Measurements from ENCODE around the gene NASP. TPM values are rescaled to one million over a fixed set of nuclear protein-coding genes. Genes with fewer than 3 reads are reported as not detected.

NASP gene
- 100 to 1,000 TPM; 238 to 442 (median 326) TPM for polyA plus RNA-seq (ENCODE audit: insufficient read length in 4 of 4)

- peak; percentile 86 to 98 (median 90) for DNase-seq (ENCODE audit: low read depth in 4 of 4, low spot score in 2 of 4)
Measured at GRCh38 chr1:45583666-45584350, at the start of gene NASP. NASP (plus strand) TSS chr1:45584041; CDS start chr1:45584147, 106 bp downstream.

GRCh38 chr1:45535988-45536766 is 47.7 kb upstream of the NASP start:
- DNase-seq (ENCODE audit: low read depth in 4 of 4, low spot score in 2 of 4), result no peak

DNA sequence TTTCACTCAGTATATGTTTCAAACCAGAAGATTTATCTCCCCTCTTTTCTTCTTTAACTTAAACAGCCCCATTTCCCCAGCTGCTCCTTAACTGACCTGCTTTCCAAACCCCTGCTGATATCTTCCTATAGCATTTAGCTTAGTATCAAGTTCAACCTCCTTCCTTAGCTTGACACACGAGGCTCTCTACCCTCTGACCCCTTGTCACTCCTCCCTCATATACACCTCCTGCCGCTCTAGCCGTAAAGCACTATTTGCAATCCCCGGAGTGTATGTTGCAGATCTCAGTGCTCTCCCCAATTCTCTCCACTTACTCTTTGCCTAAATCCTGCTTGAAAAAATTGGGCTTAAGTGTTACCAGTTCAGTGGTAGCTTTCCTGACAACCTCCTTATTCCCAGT is 47.0 kb upstream of the NASP start:
- DNase-seq (ENCODE audit: low read depth in 4 of 4, low spot score in 2 of 4), result no peak

- no peak for DNase-seq (ENCODE audit: low read depth in 4 of 4, low spot score in 2 of 4)
Measured at GRCh38 chr1:45541193-45541592, 42.6 kb upstream of the NASP start.

DNA sequence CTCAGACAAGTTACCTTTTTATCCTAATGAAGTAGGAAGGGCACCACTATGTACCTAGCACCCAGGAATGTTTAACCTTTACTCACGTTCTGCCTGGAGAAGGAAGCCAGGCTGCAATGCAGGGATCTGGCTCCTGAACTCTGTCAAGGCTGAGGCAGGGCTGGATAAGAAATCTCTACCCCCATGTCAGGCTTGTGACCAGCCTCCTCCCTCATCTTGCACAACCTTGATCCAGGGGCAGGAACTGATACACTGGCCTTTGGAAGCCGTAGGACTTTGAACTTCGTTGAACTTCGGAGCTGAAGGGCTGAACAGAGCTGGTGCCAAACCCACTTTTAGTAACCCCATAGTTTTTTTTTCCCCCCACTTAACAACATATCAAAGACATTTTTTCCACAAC is 41.2 kb upstream of the NASP start:
- DNase-seq (ENCODE audit: low read depth in 4 of 4, low spot score in 2 of 4), result no peak

- no peak for DNase-seq (ENCODE audit: low read depth in 4 of 4, low spot score in 2 of 4)
Measured at GRCh38 chr1:45543581-45544417, 40.0 kb upstream of the NASP start.

DNA sequence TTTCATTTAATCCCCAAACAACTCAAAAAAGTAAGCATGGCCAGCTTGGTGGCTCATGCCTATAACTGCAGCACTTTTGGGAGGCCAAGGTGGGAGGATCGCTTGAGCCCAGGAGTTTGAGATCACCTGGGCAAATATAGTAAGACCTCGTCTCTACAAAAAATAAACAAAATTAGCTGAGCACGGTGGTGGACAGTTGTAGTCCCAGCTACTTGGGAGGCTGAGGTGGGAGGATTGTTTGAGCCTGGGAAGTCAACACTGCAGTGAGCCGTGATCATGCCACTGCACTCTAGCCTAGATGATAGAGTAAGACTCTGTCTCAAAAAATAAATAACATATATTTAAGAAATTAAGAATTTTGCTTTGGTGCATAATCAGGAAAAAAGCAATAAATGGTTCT is 39.3 kb upstream of the NASP start:
- no peak for DNase-seq (ENCODE audit: low read depth in 4 of 4, low spot score in 2 of 4)

DNA sequence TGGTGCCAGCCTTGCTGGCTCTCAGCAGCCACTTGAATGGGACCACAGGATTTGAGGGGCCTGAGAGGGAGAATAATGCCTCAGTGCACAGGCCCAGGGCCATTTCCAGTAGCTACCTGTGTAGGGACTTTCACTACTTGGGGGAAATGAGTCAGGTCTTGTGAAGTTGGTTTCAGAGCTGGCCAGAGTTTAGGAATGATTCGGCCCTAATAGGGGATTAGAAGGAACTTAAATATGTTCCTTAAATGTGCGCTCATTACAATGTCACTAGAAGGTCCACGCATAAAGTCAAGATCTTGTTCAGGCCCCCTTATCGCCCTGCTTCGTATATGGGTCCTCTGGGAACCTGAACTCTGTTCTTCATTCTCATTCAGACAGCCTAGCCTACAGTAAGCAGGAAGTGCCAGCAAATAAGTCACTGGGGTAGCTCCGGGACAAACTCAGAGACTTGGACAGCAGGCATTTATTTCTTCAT is 38.8 kb upstream of the NASP start:
- no peak for DNase-seq (ENCODE audit: low read depth in 4 of 4, low spot score in 2 of 4)

- DNase-seq (ENCODE audit: low read depth in 4 of 4, low spot score in 2 of 4), result no peak
Measured at GRCh38 chr1:45545553-45546310, 38.1 kb upstream of the NASP start.

DNA sequence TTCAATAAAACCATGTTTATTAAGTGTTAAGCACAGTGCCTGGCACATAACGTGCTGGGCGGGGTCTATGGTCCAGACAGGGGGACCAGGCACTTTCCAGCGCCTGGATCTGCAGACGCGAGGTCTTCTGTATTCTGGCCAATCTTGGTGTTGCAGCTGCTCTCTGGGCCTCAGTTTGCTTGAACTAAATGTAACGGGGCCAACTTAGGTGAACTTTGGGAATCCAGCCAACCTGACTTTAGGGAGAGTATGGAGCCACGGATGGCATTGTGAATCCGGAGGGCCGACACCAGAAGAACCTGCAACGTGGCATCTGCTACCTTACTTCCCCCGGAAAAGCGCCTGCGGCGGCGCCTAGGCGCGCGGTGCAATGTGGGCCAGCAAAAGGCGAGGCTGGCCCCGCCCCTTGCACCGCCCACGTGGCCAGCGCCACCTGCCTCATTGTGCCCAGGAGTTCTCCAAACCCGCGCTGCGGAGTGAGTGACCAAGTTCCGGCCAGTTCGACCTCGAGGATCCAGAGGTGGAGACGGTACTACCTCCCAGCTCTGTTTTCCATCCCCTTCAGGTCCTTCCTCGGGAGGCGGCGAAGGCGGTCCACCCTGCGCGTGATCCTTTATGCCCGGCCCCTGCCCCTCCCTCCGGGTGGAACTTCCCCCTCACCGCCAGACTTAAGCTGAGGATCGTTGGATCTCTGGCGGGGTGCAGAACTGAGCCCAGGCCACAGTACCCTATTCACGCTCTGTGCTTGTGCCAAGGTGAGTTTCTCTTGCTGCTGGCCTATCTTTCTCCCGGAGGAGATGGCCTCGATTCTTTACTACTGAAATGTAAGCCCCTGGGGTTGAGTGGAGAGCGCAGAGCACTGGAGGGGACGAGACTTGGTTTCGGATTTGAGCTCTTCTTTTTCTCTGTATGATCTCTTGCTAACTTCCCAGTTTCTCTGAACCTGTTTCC is 33.2 kb upstream of the NASP start, which contains the start of gene AKR1A1:
Gene AKR1A1 (plus strand): TSS at position 426 of the 951 bp plus-strand sequence. CDS start 10,969 bp downstream, outside the sequence.
- DNase-seq (ENCODE audit: low read depth in 4 of 4, low spot score in 2 of 4), result peak; percentile 80 to 90 (median 88)

GRCh38 chr1:45551684-45552083 is 32.2 kb upstream of the NASP start:
- no peak for DNase-seq (ENCODE audit: low read depth in 4 of 4, low spot score in 2 of 4)

DNA sequence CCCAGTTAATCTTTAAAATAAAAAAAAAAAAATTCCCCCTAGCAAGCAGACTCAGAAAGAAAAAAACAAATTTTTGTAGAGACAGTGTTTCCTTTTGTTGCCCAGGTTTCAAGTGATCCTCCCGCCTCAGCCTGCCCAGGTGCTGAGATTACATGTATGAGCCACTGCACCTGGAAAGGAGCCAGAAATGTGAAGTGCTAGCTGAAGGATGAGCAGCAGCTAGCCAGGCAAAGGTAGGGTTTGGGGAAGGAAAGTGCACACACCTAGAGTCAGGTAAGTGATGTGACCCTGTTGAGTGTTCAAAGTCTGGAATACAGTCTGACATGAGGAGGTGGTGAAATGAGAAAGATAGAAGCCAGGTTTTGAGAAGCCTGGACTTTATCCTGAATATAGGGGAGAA is 31.5 kb upstream of the NASP start:
- no peak for DNase-seq (ENCODE audit: low read depth in 4 of 4, low spot score in 2 of 4)

GRCh38 chr1:45554198-45554597 is 29.6 kb upstream of the NASP start:
- DNase-seq (ENCODE audit: low read depth in 4 of 4, low spot score in 2 of 4), result no peak

- DNase-seq (ENCODE audit: low read depth in 4 of 4, low spot score in 2 of 4), result no peak
Measured at GRCh38 chr1:45557422-45557944, 26.4 kb upstream of the NASP start.

DNA sequence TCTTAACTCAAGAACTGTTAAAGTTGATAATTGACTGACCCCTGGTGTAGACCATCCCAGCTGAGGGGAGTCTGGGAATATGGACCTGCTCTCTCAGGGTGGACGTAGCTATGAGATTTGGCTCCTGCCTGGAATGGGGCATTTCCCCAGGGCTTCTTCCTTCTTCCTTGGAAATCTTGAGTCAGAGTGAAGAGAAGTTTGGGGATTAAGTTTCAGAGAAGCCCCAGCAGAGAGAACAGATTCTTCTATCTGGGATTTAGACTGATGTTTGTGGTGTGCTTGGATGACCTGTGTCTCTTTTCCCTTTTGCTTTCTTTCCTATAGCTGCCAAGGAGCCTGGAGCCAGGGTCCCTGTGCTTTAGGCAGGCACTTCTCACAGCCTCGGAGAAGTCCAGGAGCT is 20.0 kb upstream of the NASP start:
- DNase-seq (ENCODE audit: low read depth in 4 of 4, low spot score in 2 of 4), result no peak

GRCh38 chr1:45566722-45567121 is 17.1 kb upstream of the NASP start:
- no peak for DNase-seq (ENCODE audit: low read depth in 4 of 4, low spot score in 2 of 4)

- no peak for DNase-seq (ENCODE audit: low read depth in 4 of 4, low spot score in 2 of 4)
Measured at GRCh38 chr1:45567911-45568310, 15.9 kb upstream of the NASP start.

DNA sequence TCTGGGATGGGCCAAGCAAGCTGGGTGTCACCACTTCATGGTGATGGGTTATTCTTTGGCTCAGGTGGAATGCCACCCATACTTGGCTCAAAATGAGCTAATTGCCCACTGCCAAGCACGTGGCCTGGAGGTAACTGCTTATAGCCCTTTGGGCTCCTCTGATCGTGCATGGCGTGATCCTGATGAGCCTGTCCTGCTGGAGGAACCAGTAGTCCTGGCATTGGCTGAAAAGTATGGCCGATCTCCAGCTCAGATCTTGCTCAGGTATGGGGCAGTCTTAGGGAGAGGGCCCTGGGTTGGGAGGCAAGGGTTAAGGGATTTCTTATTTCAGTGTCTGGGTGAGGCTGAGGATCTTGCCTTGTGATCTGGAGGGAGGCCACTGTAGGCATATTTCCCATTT is 15.4 kb upstream of the NASP start:
- DNase-seq (ENCODE audit: low read depth in 4 of 4, low spot score in 2 of 4), result no peak

DNA sequence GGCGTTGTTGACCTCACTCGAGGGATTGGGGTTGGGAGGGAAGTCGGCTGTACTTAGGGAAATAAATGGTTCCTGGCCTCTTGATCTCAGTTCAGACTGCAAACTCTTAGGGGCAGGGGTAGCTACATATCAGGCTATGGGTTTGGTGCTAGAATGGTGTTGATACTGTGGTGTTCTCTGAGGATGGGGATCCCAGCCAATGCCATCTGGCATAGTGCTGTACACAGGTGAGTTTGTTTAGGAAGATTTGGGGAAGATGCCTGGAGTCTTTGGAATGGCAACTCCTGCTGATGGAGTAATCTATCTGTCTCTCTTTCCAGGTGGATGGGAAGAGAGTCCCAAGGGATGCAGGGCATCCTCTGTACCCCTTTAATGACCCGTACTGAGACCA is 14.3 kb upstream of the NASP start:
- DNase-seq (ENCODE audit: low read depth in 4 of 4, low spot score in 2 of 4), result no peak

All from left renal cortex interstitium (tissue), 4 donors.